GM12864 (cell line): Measurements from ENCODE around the gene KIF1B.
A peak's percentile ranks its signal among the peaks of the same experiment; 100 is the strongest.

ENCODE experiments used
- DNase-seq: peaks from one replicate; pipeline ENCODE4 v3.0.0-alpha.2; 2011; ENCODE audit warnings: low read depth
- H3K4me3 ChIP-seq: 2 replicates; pipeline ENCODE4 v1.5.1; 2011; ENCODE audit warnings: mild to moderate bottlenecking, low read depth, low read length, control low read depth
- TF ChIP-seq, protein P1 (sequence below): IDR thresholded peaks from 2 replicates; pipeline ENCODE4 v1.5.1; 2011; ENCODE audit warnings: low read depth, mild to moderate bottlenecking, moderate library complexity, low read length, control low read depth, inconsistent platforms; ENCODE audit errors: missing control alignments

Gene KIF1B, protein sequence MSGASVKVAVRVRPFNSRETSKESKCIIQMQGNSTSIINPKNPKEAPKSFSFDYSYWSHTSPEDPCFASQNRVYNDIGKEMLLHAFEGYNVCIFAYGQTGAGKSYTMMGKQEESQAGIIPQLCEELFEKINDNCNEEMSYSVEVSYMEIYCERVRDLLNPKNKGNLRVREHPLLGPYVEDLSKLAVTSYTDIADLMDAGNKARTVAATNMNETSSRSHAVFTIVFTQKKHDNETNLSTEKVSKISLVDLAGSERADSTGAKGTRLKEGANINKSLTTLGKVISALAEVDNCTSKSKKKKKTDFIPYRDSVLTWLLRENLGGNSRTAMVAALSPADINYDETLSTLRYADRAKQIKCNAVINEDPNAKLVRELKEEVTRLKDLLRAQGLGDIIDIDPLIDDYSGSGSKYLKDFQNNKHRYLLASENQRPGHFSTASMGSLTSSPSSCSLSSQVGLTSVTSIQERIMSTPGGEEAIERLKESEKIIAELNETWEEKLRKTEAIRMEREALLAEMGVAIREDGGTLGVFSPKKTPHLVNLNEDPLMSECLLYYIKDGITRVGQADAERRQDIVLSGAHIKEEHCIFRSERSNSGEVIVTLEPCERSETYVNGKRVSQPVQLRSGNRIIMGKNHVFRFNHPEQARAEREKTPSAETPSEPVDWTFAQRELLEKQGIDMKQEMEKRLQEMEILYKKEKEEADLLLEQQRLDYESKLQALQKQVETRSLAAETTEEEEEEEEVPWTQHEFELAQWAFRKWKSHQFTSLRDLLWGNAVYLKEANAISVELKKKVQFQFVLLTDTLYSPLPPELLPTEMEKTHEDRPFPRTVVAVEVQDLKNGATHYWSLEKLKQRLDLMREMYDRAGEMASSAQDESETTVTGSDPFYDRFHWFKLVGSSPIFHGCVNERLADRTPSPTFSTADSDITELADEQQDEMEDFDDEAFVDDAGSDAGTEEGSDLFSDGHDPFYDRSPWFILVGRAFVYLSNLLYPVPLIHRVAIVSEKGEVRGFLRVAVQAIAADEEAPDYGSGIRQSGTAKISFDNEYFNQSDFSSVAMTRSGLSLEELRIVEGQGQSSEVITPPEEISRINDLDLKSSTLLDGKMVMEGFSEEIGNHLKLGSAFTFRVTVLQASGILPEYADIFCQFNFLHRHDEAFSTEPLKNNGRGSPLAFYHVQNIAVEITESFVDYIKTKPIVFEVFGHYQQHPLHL (N-terminal part only)

DNA sequence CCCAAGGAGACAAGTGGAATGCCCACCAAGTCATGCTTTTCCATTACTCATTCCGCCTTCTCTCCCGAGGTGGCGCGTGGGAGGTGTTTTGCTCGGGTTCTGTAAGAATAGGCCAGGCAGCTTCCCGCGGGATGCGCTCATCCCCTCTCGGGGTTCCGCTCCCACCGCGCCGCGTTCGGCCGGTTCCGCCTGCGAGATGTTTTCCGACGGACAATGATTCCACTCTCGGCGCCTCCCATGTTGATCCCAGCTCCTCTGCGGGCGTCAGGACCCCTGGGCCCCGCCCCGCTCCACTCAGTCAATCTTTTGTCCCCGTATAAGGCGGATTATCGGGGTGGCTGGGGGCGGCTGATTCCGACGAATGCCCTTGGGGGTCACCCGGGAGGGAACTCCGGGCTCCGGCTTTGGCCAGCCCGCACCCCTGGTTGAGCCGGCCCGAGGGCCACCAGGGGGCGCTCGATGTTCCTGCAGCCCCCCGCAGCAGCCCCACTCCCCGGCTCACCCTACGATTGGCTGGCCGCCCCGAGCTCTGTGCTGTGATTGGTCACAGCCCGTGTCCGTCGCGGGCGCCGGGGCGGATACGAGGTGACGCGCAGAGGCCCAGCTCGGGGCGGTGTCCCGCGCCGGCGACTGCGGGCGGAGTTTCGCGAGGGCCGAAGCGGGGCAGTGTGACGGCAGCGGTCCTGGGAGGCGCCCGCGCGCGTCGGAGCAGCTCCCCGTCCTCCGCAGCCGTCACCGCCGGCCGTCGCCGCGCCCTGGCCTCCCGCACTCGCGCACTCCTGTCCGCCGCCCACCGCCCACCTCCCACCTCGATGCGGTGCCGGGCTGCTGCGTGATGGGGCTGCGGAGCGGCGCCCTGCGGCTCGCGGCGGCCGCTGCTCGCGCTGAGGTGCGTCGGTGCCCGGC is at the start of gene KIF1B:
KIF1B (plus strand) TSS at position 666 of the 906 bp plus-strand sequence. CDS start 21,759 bp downstream, outside the sequence.
- H3K4me3 ChIP-seq = peak within 1 kb of the TSS; percentile 75
- DNase-seq = peak; percentile 88
- TF ChIP-seq, protein P1, sequence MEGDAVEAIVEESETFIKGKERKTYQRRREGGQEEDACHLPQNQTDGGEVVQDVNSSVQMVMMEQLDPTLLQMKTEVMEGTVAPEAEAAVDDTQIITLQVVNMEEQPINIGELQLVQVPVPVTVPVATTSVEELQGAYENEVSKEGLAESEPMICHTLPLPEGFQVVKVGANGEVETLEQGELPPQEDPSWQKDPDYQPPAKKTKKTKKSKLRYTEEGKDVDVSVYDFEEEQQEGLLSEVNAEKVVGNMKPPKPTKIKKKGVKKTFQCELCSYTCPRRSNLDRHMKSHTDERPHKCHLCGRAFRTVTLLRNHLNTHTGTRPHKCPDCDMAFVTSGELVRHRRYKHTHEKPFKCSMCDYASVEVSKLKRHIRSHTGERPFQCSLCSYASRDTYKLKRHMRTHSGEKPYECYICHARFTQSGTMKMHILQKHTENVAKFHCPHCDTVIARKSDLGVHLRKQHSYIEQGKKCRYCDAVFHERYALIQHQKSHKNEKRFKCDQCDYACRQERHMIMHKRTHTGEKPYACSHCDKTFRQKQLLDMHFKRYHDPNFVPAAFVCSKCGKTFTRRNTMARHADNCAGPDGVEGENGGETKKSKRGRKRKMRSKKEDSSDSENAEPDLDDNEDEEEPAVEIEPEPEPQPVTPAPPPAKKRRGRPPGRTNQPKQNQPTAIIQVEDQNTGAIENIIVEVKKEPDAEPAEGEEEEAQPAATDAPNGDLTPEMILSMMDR = peak; percentile 86

- no peak overlapping the region for H3K4me3 ChIP-seq
- TF ChIP-seq, protein P1 = no peak
- DNase-seq = no peak
These were observed 49.4 kb upstream of the KIF1B start for GRCh38 chr1:10160907-10161490.

DNA sequence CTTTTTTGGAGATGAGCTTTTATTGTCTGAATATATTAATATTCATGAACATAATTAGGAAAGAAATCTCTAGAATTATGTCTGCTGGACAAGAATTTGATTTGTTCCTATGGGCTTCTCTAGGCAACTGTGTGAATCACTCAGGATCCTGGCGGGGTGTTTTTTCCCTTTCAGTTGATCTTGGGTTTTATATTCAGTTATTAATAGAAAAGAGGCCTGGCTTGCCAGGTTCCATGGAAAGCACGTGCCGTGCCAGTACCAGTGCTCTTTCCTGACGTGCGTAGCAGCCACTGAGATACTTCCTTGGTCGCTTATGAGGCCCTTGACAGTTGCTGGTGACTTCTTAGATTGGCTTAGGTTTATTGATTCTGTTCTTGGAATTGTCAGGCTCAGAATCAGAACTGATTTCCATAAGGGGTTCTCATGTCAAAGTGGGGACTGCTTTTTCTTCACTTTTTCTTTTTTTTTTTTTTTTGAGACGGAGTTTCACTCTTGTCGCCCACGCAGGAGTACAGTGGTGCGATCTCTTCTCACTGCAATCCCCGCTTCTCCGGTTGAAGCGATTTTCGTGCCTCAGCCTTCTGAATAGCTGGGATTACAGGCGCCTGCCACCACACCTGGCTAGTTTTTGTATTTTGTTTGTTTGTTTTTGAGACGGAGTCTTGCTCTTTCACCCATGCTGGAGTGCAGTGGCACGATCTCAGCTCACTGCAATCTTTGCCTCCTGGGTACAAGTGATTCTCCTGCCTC is 48.7 kb upstream of the KIF1B start:
- TF ChIP-seq, protein P1 = no peak
- DNase-seq = no peak
- no peak overlapping the region for H3K4me3 ChIP-seq

- DNase-seq = peak; percentile 40
- H3K4me3 ChIP-seq = no peak overlapping the region
- TF ChIP-seq, protein P1 = no peak
These were observed 41.4 kb upstream of the KIF1B start for GRCh38 chr1:10168912-10169514.

DNA sequence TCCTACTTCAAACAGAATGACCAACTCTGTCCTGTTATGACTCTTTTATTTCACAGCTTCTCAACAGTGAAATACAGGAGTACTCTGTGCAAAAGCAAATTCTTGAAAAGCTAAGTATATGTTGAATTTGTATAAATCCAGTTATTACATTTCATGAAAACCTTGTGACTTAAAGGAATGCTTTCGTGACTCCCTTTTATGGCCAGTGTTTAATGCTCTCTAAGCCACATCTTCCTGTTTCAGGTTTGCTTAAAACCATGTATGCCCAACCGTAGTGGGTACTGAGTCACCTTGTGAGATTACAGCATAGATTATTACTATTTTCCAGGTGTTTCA is 40.2 kb upstream of the KIF1B start:
- no peak overlapping the region for H3K4me3 ChIP-seq
- TF ChIP-seq, protein P1 = no peak
- DNase-seq = peak; percentile 56
